ENCODE data around the gene CSNK1G2.

The CSNK1G2 gene

GRCh38 chr19:1989513-1990229, 48.7 kb downstream of the CSNK1G2 start:
- ATAC-seq (replicated peaks) (no peak), DNase-seq (no peak)
- Mint-ChIP-seq H3K36me3 (peaks cover 37 to 64% of the 10 kb centered on the region in 2 donors), H3K27ac (peak overlapping the region; percentile 51), H3K27me3 (no peaks in the 10 kb centered on the region), H3K9me3 (no peaks in the 10 kb centered on the region), H3K4me1 (no peaks in the 10 kb centered on the region), H3K4me3 (peak overlapping the region in 1 of 2 donors; percentile 25)

GRCh38 chr19:1990230-1991017, 49.5 kb downstream of the CSNK1G2 start:
- Mint-ChIP-seq H3K36me3 (peaks cover 35 to 59% of the 10 kb centered on the region in 2 donors), H3K4me1 (no peaks in the 10 kb centered on the region), H3K9me3 (no peaks in the 10 kb centered on the region), H3K27me3 (no peaks in the 10 kb centered on the region), H3K27ac (peak overlapping the region; percentile 14), H3K4me3 (no peak overlapping the region)
- ATAC-seq (replicated peaks): no peak
- no peak for DNase-seq

GRCh38 chr19:1991018-1991913, 50.3 kb downstream of the CSNK1G2 start:
- no peak overlapping the region for H3K4me3 Mint-ChIP-seq
- H3K27me3 Mint-ChIP-seq: no peaks in the 10 kb centered on the region
- no peaks in the 10 kb centered on the region for H3K4me1 Mint-ChIP-seq
- peak overlapping the region; percentile 69 for H3K27ac Mint-ChIP-seq
- no peak for ATAC-seq (replicated peaks)
- DNase-seq: no peak
- H3K9me3 Mint-ChIP-seq: no peaks in the 10 kb centered on the region
- H3K36me3 Mint-ChIP-seq: peaks cover 38 to 60% of the 10 kb centered on the region in 2 donors

- Mint-ChIP-seq H3K27me3 (no peaks in the 10 kb centered on the region), H3K4me3 (no peak overlapping the region), H3K9me3 (no peaks in the 10 kb centered on the region), H3K4me1 (peaks cover 3 to 5% of the 10 kb centered on the region in 2 donors), H3K27ac (no peak overlapping the region), H3K36me3 (peaks cover 38 to 59% of the 10 kb centered on the region in 2 donors)
- no peak for ATAC-seq (replicated peaks)
- DNase-seq: no peak
These were observed 51.8 kb downstream of the CSNK1G2 start for GRCh38 chr19:1992759-1993260.

- no peaks in the 10 kb centered on the region for H3K9me3 Mint-ChIP-seq
- peaks cover 16 to 35% of the 10 kb centered on the region in 2 donors for H3K4me1 Mint-ChIP-seq
- DNase-seq (no peak), ATAC-seq (replicated peaks) (no peak)
- no peaks in the 10 kb centered on the region for H3K27me3 Mint-ChIP-seq
- no peak overlapping the region for H3K4me3 Mint-ChIP-seq
- no peak overlapping the region for H3K27ac Mint-ChIP-seq
- H3K36me3 Mint-ChIP-seq: peaks cover 40 to 48% of the 10 kb centered on the region in 2 donors
These were observed 56.6 kb downstream of the CSNK1G2 start for GRCh38 chr19:1997353-1998233.

GRCh38 chr19:1998712-1999708, 58.0 kb downstream of the CSNK1G2 start:
- ATAC-seq (replicated peaks) (peak in 1 of 2 donors; percentile 21), DNase-seq (no peak)
- Mint-ChIP-seq H3K27me3 (no peaks in the 10 kb centered on the region), H3K9me3 (no peaks in the 10 kb centered on the region), H3K4me1 (peaks cover 16 to 35% of the 10 kb centered on the region in 2 donors), H3K27ac (peak overlapping the region; percentile 69), H3K36me3 (peaks cover 37 to 47% of the 10 kb centered on the region in 2 donors), H3K4me3 (peak overlapping the region; percentile 21 to 69)

GRCh38 chr19:1999856-2000515, 59.0 kb downstream of the CSNK1G2 start:
- peak overlapping the region; percentile 29 to 65 for H3K4me3 Mint-ChIP-seq
- DNase-seq (no peak), ATAC-seq (replicated peaks) (peak; percentile 58 to 71)
- H3K27me3 Mint-ChIP-seq: no peaks in the 10 kb centered on the region
- H3K4me1 Mint-ChIP-seq: peaks cover 16 to 35% of the 10 kb centered on the region in 2 donors
- peaks cover 35 to 49% of the 10 kb centered on the region in 2 donors for H3K36me3 Mint-ChIP-seq
- no peaks in the 10 kb centered on the region for H3K9me3 Mint-ChIP-seq
- H3K27ac Mint-ChIP-seq: peak overlapping the region; percentile 69

GRCh38 chr19:2003874-2004273, 62.9 kb downstream of the CSNK1G2 start:
- no peak overlapping the region for H3K27ac Mint-ChIP-seq
- no peak for ATAC-seq (replicated peaks)
- no peaks in the 10 kb centered on the region for H3K27me3 Mint-ChIP-seq

GRCh38 chr19:2010135-2010668, 69.2 kb downstream of the CSNK1G2 start:
- peak overlapping the region in 1 of 2 donors; percentile 30 for H3K4me3 Mint-ChIP-seq
- no peaks in the 10 kb centered on the region for H3K27me3 Mint-ChIP-seq

More at GRCh38 chr19:2003874-2004273, 62.9 kb downstream of the CSNK1G2 start:
- Mint-ChIP-seq H3K4me3 (no peak overlapping the region), H3K36me3 (peaks cover 23 to 41% of the 10 kb centered on the region in 2 donors), H3K9me3 (no peaks in the 10 kb centered on the region), H3K4me1 (peaks cover 15 to 28% of the 10 kb centered on the region in 2 donors)
- no peak for DNase-seq

GRCh38 chr19:2011169-2011568, 70.2 kb downstream of the CSNK1G2 start:
- Mint-ChIP-seq H3K36me3 (peaks cover 29 to 41% of the 10 kb centered on the region in 2 donors), H3K4me1 (peaks cover 29 to 62% of the 10 kb centered on the region in 2 donors), H3K4me3 (peak overlapping the region in 1 of 2 donors; percentile 44), H3K27me3 (no peaks in the 10 kb centered on the region), H3K27ac (peak overlapping the region; percentile 73), H3K9me3 (peaks cover 0 to 2% of the 10 kb centered on the region in 2 donors)
- no peak for ATAC-seq (replicated peaks)
- DNase-seq: no peak

More at GRCh38 chr19:2010135-2010668, 69.2 kb downstream of the CSNK1G2 start:
- ATAC-seq (replicated peaks) (no peak), DNase-seq (no peak)
- Mint-ChIP-seq H3K4me1 (peaks cover 29 to 59% of the 10 kb centered on the region in 2 donors), H3K9me3 (peaks cover 0 to 2% of the 10 kb centered on the region in 2 donors), H3K36me3 (peaks cover 29 to 41% of the 10 kb centered on the region in 2 donors), H3K27ac (no peak overlapping the region)

GRCh38 chr19:2012941-2013682, 72.1 kb downstream of the CSNK1G2 start:
- Mint-ChIP-seq H3K27me3 (no peaks in the 10 kb centered on the region), H3K4me3 (peak overlapping the region; percentile 44 to 79), H3K4me1 (peaks cover 34 to 75% of the 10 kb centered on the region in 2 donors), H3K36me3 (peaks cover 29 to 35% of the 10 kb centered on the region in 2 donors), H3K9me3 (peaks cover 0 to 2% of the 10 kb centered on the region in 2 donors), H3K27ac (peak overlapping the region; percentile 42)
- DNase-seq (no peak), ATAC-seq (replicated peaks) (no peak)

Measured in stimulated activated naive B cell treated with anti-CD40 and anti-IgM and Interleukin-4, amounts not matched to agents 10 μg/mL and 1 μg/mL and 100 μg/mL, for 72 hours (primary cell).